Measurements from ENCODE around the gene URAD.

Gene URAD

DNA sequence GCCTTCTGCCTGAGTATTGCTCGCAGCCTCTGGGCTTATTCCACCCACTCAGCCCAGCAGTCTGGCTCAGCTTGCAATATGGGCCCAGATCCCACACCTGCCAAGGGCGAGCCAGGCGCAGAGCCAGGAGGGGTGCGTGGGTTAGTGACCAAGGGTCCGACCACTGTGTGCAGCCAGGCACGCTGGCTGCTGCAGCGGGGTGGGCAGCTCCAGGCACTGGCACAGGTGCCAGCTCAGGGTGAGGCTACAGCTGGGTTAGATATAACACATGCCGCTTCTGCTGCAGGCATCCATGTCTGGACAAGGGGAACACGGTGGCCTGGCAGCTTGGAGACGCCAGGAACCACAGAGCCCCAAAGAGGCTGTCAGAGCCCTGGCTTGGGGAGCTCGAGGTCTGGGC lies 12.6 kb upstream of the URAD start:
- in situ Hi-C loops (cut with MboI; ENCODE audit: low sequenced_read_pairs) = no loop called here

DNA sequence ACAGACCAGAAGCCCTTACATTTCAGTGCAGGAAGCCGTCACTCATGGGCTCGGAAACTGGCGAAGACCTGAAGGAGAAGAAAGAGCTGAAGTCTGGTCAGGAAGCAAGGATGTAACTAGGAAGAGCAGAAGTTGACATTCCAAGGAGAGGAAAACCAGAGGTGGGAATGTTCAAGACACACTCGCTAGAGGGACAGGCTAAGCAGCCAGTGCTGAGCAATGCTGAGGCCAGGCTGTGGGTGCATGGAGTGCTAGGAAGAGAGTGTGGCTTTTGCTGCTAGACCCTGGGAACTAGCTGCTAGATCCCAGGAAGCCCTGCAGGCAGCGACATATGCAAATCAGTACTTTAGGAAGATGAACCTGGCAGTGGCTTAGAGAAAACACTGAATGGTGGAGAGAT lies 12.1 kb upstream of the URAD start:
- in situ Hi-C loops (cut with MboI; ENCODE audit: low sequenced_read_pairs) = no loop called here

DNA sequence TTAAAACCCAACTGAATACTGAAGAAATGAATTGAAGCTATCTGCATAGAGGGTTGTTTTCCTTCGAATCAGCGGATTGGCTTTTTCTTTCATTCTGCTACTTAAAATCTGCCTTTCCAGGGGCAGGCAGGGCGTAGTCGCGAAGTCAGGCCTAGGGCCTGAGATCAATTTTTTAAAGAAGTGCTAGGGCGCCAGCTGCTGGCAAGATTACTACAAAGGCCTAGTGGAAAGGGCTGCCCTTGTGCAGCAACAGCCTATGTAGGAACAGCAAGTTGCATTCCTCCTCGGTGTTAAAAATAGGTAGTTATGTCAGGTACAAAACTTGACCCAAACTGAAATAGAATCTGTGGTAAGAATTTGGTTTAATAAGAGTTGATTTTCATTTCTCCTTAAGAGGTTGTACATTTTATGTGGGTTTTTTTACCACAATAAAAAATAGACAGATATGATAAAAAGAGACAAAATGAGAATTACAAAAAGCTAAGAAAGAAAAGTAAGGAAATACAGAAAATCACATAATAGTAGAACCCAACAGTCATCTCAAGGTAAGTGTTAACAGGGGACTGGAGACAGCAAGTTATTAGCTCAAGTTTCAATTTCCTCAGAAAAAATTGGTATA lies 9.5 kb upstream of the URAD start:
- in situ Hi-C loops (cut with MboI; ENCODE audit: low sequenced_read_pairs) = no loop called here

DNA sequence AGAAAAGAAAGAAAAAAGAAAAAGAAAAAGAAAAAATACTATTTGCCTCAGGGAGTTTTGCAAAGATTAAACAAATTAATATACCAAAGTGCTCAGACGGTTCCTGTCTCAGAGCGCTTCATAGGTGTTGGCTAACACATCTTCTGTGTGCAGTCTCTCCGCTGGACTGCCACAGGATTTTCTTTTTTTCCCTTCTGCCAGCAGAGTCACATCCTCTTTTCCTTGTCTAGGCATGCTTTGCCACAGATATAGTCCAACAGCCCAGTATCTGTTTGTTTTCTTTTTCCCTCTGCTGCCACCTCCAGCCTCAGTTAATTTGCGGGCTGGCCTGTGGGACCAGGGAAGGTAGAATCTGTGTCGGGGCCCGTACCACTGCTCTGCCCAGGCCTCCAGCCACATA lies 3.4 kb upstream of the URAD start:
- in situ Hi-C loops (cut with MboI; ENCODE audit: low sequenced_read_pairs) = no loop called here

DNA sequence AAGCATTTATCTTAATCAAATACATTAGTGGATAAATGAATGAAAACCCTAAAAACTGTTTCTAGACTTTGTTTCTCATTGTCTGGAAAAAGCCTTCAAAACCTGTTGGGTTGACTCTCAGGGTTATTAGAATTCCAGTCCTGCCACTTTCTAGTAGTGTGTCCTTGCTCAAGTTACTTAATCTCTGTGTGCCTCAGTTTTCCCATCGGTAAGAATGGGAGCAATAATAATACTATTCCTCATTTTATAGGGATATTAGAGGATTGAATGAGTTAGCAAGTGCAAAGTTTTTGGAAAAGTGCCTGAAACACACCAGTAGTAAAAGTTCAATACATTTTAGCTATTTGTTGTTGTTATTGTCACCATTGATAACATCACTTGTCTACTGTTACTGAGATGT lies 2.9 kb downstream of the URAD start:
- in situ Hi-C loops (cut with MboI; ENCODE audit: low sequenced_read_pairs) = no loop called here

DNA sequence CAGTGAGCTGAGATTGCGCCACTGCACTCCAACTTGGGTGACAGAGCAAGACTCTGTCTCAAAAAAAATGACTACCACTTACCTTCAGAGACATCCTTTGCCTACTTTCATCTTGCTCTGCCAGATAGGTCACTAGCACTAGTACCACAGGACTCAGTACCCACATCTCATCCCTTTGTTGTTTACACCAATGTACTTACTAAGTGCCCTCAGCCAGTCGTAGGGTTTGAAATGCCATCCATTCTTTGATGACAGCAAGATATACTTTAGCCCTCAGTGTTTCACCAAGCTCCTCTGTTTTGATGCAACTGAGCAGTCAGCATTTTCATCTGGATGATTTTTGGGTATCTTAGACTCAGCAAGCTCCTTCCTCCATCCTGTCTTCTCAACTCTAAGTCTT lies 6.1 kb downstream of the URAD start:
- in situ Hi-C loops (cut with MboI; ENCODE audit: low sequenced_read_pairs) = no loop called here

DNA sequence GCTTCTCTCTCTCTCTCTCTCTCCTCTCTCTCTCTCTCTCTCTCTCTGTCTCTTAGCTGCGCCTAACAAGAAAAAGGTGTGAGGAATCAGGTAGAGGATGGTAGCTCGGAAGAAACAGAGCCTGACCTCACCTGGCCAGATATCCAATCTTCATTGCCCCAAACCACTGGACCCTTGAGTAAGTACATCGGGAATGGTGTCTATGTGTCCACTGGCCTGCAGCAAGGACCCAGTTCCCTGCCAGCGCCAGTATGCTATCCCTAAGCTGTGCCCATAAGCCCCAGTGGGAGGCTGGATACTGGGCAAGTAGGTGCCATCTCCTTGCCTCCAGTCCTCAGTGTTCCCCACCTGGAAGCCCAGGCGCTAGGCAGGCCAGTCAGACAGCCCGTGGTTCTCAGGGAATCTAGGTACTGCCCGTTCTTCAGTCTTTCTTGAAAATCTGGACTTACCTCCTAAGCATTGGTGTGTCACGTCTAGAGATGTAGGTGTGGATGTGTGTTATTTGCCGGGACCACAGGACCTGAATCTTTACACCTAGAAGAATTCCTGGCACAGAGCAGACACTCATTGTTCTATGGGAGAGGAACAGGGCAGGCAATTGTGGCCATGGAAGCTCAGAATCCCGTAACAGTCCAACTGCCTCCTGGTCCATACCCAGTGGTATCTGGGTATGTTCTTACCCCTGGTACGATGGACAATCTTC lies 7.3 kb downstream of the URAD start:
- in situ Hi-C loops (cut with MboI; ENCODE audit: low sequenced_read_pairs) = no loop called here

DNA sequence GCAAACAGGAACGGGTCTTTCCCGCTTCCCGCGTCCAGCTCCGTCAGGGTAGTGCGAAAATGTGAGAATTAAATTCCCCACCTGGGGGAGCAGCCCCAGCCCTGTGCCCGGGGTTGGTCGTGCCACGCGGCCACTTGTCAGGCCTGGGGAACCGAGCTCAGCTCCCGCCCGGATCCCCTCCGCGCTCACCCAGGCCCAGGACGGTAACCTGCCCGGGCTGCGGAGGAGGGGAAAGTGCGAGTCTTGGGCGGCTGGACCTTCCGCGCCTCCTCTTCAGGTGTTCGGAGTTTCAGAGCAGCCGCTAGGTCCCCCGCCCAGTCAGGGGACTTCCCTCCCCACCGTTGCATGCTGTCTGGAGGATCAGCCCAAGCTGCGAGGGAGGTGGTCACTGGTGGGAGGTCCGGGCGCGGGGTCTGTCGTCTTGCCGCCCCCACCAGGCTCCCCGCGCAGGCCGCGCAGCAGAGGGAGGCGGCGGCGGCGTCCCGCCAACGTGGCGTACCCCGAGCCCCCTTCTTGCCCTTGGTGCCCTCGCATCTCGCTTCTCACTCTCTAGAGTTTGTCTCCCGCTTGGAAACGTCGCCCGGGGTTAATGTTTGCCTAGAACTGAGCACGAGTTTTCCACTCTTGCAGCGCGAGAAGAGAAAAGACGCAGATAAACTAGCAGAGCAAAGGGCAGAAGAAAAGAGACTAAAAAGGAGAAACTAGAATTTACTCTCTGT lies 8.1 kb downstream of the URAD start:
- in situ Hi-C loops (cut with MboI; ENCODE audit: low sequenced_read_pairs) = no loop called here

DNA sequence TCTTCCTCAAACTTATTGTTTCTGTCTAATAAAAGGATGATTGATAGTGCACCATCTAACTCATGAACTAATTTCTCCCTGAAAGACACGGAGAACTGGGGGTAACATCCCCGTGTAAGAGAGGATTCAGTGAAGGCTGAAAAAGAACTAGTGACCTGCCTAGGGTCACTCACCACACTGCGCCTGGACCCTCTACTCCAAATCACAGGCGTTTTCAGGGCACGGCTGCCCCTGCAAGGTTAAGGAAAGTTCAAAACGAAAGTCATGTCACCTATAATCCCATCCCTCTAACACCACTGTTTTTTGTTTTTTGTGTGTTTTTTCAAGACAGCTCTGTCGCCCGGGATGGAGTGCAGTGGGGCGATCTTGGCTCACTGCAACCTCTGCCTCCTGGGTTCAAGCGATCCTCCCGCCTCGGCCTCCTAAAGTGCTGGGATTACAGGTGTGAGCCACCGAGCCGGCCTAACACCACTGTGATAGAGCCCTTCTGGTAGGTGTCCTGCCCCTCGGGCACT lies 8.7 kb downstream of the URAD start:
- in situ Hi-C loops (cut with MboI; ENCODE audit: low sequenced_read_pairs) = no loop called here

DNA sequence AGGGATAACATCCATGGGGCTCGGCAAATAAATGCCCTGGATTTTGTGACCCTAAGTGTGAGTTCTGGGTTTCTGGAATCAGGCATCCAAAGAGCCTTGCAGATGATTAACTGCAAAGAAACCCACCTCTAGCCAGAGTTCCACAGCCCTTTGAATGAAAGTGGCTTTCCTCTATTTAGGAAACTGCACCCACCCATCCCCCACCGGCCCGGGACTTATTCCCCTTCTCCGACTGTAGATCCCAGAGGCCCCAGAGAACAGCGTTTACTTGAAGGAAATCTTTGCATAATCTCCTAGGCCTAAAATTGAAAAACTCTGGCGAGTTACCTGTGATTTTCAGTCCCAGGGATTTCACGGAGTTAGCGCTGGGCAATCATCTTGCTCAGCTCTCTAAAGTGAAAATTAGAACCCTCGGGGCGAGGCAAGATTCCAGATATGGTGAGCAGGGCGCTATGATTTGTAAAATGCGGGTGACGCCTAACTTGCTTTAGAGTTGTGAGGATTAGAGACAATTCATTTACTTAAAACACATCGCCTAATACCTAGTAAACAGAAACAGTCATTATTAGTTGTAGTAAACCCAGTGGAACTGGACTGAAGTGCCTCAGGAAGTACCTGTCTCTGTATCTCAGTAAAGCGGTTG lies 9.4 kb downstream of the URAD start:
- in situ Hi-C loops (cut with MboI; ENCODE audit: low sequenced_read_pairs) = no loop called here

DNA sequence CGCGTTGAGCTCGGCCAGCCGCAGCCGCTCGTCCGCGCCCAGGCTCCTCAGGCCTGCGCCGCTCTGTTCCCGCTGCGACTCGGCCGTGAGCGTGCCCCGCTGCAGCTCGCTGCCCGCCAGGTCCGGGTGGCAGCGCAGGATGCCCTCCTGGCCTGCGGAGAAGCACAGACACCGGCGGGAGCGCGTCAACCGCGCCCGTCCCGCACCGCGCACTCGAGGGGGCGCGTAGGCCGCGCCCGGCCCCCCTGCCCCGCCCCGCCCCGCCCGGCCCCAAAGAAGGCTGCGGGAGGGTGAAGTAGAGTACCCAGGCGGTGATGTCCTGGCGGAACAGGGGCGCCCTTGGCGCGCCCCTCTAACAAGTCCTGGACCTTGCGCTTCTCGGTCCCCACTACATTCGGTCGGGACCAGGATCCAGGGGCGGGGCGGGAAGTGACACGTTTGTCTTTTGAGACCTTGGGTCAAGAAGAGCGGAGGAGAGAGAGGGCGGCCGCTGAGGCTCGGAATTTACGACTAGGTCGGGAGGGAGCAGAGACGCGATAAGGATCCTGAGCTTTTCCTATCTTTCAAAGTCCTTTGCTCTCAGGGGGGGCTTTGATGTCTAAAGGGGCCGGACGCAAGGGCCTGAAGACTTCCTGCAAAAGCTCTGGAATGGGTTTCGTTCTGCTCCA lies 10.1 kb downstream of the URAD start:
- in situ Hi-C loops (cut with MboI; ENCODE audit: low sequenced_read_pairs) = no loop called here

DNA sequence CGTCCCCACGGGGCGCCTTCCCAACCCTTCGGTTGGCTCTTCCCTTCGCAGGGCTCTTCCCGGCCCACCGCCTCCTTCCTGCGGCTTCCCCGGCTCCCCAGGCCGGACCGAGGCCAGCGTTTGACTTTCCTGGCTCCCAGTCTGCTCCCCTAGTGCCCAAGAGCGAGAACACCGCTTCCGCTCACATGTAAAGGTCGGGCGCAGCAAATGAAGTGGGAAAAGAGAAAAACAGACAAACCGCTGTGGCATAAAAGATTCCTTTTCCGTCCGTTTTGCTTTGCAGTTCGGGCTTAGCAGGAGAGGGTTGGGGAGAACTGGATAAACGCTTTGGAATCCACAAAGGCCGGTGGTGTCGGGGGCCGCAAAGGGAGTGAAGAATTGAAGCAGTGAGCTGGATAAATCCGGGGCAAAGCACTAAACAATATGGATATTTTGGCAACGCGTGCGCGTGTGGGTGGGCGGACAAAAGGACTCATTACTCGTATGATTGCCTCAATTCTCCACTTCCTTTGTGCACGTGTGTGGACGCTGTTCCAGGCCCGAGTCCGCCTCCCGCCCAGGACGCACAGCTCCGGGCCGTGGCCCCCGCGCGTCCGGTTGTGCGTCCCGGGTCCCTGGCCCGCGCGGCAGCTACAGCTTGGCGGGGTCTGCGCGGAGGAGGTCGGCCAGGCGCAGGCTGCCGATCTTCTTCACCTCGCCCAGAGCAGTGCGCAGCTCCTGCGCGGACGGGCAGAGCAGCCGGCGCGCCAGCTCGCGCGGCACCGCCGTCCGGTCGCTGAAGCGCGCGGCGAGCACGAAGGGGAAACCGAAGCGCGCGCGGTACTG lies 10.8 kb downstream of the URAD start:
- in situ Hi-C loops (cut with MboI; ENCODE audit: low sequenced_read_pairs) = no loop called here

DNA sequence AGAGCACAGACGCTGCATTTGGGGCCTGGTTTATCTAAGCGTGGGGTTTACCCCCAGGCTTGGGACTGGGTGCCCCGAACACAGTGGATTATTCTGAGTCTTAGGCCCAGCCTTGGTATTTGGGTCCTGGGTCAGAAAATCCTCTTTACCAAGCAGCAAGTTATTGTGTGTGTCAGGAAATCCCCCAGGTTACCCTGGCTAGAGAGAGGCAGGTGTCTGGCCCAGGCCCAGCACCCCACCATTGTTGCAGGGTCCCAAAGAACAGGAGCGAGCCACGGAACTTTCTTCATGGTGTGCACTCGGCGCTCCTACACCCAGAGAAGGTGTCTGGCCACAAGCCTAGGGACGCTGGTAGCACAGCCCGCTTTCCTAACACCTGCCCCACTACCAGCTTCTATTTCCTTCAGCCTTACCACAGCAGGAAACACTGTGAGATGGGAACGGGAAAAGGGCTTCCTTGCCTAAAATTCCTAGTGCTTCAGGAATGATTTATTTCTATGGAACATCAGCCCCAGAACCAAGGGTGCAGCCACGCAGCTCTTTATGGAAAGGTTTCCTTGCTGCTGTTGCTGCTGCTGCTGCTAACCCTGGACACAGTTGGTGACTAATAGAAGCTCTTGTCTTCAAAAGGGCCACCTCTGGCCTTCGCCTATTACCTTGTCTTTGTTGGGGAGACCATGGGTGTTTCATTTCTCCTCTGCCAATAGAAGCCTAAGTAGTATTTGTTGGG lies 12.0 kb downstream of the URAD start:
- in situ Hi-C loops (cut with MboI; ENCODE audit: low sequenced_read_pairs) = no loop called here

DNA sequence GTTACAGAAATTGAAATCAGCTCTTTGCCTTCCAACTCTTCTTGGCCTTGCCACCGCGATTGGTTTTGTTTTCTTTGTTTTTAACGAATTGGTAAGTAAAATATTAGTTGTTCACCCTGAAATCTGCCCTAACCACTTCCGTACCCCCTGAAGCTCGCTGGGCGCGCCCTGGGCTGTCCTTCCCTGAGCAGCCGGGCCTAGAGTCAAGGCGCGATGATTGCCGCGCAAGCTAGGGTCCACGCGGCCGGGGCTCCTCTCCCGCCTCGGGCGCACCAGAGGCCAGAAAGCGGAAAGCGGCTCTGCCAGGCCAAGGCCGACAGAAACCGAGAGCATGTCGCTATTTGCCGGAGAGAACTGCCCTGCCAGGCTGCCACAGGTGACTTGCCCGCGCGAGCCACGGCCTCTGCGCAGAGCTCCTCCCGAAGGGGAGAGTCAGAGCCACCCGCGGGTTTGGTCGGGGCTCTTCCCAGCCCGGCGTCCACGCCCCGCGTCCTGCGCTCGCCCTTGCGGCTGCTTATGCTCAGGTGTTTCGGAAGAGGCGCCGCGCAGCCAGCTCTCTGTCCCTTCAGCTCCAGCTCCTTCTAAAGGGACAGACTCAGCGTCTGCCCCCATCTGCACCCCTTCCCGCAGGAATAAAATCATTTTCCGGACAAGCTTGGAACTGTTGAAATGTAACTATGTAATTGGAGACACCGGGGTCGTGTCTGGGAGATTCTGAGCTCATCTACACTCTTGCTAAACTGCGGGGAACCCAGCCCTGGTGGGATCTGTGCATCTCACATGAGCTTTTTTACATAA lies 12.7 kb downstream of the URAD start:
- in situ Hi-C loops (cut with MboI; ENCODE audit: low sequenced_read_pairs) = no loop called here

DNA sequence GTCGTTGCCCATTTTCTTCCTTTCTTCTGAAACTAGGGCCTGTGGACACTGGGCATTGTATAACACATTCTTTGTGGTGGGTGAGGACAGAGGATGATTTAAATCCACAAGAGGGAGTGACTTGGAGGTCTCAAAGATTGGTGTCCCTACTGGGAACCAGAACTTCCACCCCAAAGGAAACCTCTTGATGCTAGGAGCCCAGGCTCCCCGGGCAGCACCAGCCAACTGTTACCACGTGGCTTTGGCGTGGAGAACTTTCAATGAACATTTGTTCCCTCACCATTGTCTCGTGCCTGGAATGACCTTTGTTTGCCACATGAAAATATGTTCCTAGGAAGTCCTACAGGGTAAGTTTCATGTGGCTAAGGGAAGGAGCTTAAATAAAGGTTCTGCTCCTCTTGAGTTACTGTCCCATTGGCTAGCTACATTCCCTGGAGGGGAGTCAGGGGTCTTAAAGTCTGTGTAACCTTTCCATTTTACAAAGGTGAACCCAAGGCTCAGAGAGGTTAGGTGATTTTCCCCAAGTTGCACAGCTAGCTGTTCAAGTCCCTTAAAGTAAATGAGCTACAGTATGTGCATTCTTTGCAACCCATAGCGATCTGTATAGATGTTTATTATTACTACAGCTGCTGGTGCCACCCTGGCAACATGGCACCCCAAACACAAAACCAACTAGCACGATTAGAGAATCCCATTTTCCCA lies 14.4 kb downstream of the URAD start:
- in situ Hi-C loops (cut with MboI; ENCODE audit: low sequenced_read_pairs) = loop anchor here (25.0 kb wide), 2 partner anchors 137 to 587 kb away; no protein-coding TSS in a partner anchor

DNA sequence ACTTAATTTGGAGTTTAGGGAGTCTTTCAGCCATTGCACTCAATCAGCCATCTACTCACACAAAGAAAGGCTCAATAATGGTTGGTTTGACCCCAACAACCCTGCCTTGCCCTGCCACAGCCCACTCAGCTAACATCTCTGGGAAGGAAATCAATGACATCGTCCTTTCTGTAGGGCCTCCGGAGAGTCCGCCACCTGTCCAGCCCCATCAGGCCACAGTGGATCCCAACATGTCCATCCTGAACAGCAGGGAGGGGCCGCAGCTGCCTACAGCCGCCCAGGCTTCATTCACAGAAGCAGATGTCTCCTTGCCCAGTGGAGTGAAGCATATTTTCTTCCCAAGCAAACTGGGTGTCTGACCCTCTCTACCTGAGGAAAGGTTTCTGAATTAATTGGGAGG lies 15.2 kb downstream of the URAD start:
- in situ Hi-C loops (cut with MboI; ENCODE audit: low sequenced_read_pairs) = loop anchor here (25.0 kb wide), 2 partner anchors 136 to 586 kb away; no protein-coding TSS in a partner anchor

DNA sequence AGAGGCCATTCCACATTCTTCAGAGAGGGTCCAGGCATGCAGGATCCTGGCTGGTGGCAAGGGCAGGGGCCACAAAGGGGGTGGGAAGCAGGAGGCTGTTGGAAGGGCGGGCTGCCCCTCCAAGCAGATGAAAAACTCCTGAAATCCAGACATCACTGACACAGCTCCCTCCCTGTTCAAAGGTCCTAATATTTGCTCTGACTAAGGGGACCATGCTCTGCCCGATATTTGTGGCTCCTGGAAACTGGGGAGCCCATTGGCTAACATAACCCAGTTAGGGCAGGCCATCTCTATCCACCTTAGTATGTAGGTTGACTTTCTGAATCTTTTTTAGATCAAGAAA lies 16.0 kb downstream of the URAD start:
- in situ Hi-C loops (cut with MboI; ENCODE audit: low sequenced_read_pairs) = loop anchor here (25.0 kb wide), 2 partner anchors 135 to 585 kb away; no protein-coding TSS in a partner anchor

All from HL-60/S4 (cell line).